ENCODE data around the gene RAD9A.
"Not testable (repeated sequence)": the region's sequence is repeated elsewhere in the genome, so short reads cannot be mapped to it uniquely, and the experiment has no call there.

Gene RAD9A

DNA sequence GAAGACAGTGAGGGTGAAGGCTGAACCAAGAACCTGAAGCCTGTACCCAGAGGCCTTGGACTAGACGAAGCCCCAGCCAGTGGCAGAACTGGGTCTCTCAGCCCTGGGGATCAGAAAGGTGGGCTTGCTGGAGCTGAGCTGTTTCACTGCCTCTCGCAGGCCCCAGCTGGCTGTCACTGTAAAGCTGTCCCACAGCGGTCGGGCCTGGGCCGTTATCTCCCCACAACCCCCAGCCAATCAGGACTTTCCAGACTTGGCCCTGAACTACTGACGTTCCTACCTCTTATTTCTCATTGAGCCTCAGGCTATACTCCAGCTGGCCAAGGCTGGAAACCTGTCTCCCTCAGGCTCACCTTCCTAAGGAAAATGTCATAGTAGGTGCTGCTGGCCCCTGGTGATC, 5.8 kb downstream of the RAD9A start:
- Mint-ChIP-seq H3K4me3 (peak overlapping the region; percentile 33 to 76), H3K27ac (peak overlapping the region; percentile 68 to 96), H3K27me3 (no peaks in the 10 kb centered on the region), H3K9me3 (no peaks in the 10 kb centered on the region), H3K4me1 (peaks cover 70% of the 10 kb centered on the region)
- no peak for ATAC-seq
- DNase-seq: peak in 1 of 2 donors; percentile 7

DNA sequence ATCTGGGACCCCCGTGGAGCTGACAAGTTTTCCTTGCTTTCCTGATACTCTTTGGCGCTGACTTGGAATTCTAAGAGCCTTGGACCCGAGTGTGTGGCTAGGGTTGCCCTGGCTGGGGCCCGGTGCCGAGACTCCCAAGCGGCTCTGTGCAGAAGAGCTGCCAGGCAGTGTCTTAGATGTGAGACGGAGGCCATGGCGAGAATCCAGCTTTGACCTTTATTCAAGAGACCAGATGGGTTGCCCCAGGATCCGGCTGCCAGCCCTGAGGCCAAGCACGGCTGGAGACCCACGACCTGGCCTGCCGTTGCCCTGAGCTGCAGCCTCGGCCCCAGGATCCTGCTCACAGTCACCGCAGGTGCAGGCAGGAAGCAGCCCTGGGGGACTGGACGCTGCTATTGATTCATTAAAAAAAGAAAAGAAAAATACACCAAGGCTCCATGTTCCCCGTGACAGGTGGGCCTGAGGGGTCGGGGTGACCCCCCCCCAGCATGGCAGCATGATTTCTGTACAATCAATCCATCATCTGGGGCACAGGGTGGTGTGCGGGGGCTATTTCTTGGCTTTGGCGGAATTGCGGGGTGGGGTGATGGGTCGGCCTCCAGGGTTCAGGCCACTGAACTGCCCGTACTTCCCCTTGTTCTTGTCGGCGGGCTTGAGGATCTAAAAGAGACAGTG, 6.3 kb downstream of the RAD9A start:
- Mint-ChIP-seq H3K4me3 (peak overlapping the region; percentile 33 to 55), H3K27ac (no peak overlapping the region), H3K27me3 (no peaks in the 10 kb centered on the region), H3K4me1 (peaks cover 70% of the 10 kb centered on the region), H3K9me3 (no peaks in the 10 kb centered on the region)
- ATAC-seq: no peak
- DNase-seq: peak in 1 of 2 donors; percentile 9

DNA sequence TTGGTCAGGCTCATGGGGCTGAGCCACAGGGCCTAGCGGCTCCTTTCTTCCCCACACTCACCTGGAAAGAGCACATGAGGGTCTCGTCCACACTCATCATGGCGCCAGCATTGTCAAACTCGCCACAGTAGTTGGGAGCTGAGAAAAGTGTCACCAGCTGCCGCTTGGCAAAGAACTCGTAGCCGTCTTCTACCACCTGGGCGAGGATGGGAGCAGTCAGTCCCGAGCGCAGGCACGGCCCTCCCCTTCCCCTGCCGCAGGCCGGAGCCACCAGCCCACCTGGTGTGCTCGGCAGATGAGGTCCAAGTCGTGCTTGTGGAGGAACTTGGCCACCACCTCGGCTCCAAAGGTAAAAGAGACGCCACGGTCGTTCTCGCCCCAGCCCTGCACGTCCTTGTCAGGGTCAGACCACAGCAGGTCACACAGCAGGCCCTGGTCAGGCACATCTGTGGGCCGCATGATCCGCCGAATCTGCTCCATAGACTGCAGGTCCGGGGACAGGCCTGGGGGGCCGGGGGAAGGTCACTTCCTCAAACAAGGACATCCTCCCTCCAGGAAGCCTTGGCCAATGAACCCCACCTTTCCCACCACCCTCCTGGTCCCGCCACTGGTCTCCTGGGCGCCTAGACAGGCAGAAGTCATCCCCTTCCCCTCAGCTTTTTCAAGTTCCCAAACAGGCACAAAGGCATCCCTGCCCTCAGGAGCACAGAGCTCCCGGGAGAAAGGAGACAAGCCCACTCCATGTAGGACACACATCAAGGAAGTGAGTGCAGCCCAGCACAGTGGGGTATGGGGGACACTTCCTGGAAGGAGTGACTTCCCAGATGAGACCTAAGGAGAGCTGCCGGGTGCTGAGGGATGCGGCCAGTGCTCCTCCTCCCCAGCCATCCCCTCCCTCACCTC, 7.1 kb downstream of the RAD9A start:
- ATAC-seq: no peak
- peak overlapping the region in 1 of 2 donors; percentile 52 for H3K4me3 Mint-ChIP-seq
- H3K4me1 Mint-ChIP-seq: peaks cover 69% of the 10 kb centered on the region
- no peaks in the 10 kb centered on the region for H3K9me3 Mint-ChIP-seq
- no peak overlapping the region for H3K27ac Mint-ChIP-seq
- peak in 1 of 2 donors; percentile 11 for DNase-seq
- H3K27me3 Mint-ChIP-seq: no peaks in the 10 kb centered on the region

DNA sequence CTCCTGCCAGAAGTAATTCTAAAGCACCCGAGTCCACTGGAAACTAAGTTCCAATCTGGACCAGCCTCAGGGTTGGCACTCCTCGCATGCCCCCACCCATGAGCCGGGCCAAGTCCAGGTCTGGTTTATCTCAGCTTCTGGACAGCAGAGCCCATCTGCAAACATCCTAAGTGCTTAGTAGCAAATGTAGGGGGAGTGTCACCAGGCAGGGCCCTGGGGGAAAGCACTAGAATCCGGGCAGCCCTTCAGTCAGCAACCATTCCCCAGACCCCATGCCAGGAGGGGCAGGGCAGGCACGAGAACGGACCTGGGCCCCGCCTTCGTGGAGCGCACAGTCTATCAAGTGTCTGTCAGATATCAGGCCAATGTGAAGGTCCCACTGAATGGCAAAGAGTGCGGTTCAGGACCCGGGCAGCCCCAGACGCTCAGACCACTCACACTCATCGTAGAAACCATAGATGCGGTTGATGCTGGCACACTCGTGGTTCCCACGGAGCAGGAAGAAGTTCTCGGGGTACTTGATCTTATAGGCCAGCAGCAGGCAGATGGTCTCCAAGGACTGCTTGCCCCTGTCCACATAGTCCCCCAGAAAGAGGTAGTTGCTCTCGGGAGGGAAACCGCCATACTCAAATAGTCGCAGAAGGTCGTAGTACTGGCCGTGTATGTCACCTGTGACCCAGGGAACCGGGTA, 8.6 kb downstream of the RAD9A start:
- ATAC-seq: no peak
- DNase-seq: peak in 1 of 2 donors; percentile 47
- no peaks in the 10 kb centered on the region for H3K9me3 Mint-ChIP-seq
- H3K27me3 Mint-ChIP-seq: no peaks in the 10 kb centered on the region
- peak overlapping the region; percentile 91 to 92 for H3K4me3 Mint-ChIP-seq
- H3K4me1 Mint-ChIP-seq: peaks cover 73% of the 10 kb centered on the region
- peak overlapping the region; percentile 27 to 89 for H3K27ac Mint-ChIP-seq

GRCh38 chr11:67400942-67401494, 9.2 kb downstream of the RAD9A start:
- DNase-seq: peak; percentile 21 to 47
- peak overlapping the region in 1 of 2 donors; percentile 27 for H3K27ac Mint-ChIP-seq
- H3K9me3 Mint-ChIP-seq: no peaks in the 10 kb centered on the region
- H3K27me3 Mint-ChIP-seq: no peaks in the 10 kb centered on the region
- peak overlapping the region; percentile 91 to 92 for H3K4me3 Mint-ChIP-seq
- H3K4me1 Mint-ChIP-seq: peaks cover 78% of the 10 kb centered on the region
- peak; percentile 27 for ATAC-seq

- Mint-ChIP-seq H3K27ac (peak within 1 kb of the TSS; percentile 27 to 89), H3K4me1 (peaks cover 78% of the 10 kb centered on the region), H3K4me3 (peak within 1 kb of the TSS; percentile 92 to 95), H3K9me3 (no peaks in the 10 kb centered on the region), H3K27me3 (no peaks in the 10 kb centered on the region)
- ATAC-seq (peak; percentile 76), DNase-seq (peak; percentile 90 to 95)
Observed at GRCh38 chr11:67401495-67402191, 9.9 kb downstream of the RAD9A start, which contains the start of gene PPP1CA. Gene PPP1CA (minus strand): TSS chr11:67401858. CDS start chr11:67401782, 76 bp downstream.

- ATAC-seq, H3K27me3 Mint-ChIP-seq, H3K9me3 Mint-ChIP-seq: not testable (repeated sequence)
- H3K4me1 Mint-ChIP-seq: peaks cover 78% of the 10 kb centered on the region
- H3K4me3 Mint-ChIP-seq: peak overlapping the region; percentile 64 to 95
- peak in 1 of 2 donors; percentile 9 for DNase-seq
- peak overlapping the region in 1 of 2 donors; percentile 48 for H3K27ac Mint-ChIP-seq
Observed at GRCh38 chr11:67402192-67402839, 10.5 kb downstream of the RAD9A start.

GRCh38 chr11:67403085-67403484, 11.3 kb downstream of the RAD9A start:
- Mint-ChIP-seq H3K4me3 (peak overlapping the region; percentile 95 to 98), H3K4me1 (peaks cover 78% of the 10 kb centered on the region), H3K27ac (peak overlapping the region; percentile 91 to 96)
- not testable (repeated sequence) for H3K9me3 Mint-ChIP-seq, H3K27me3 Mint-ChIP-seq, DNase-seq, ATAC-seq

GRCh38 chr11:67404515-67405195, 12.9 kb downstream of the RAD9A start:
- DNase-seq (peak; percentile 40 to 58), ATAC-seq (no peak)
- H3K9me3 Mint-ChIP-seq: no peaks in the 10 kb centered on the region
- H3K4me1 Mint-ChIP-seq: peaks cover 79% of the 10 kb centered on the region
- H3K27ac Mint-ChIP-seq: peak overlapping the region; percentile 23 to 91
- peak overlapping the region; percentile 95 to 98 for H3K4me3 Mint-ChIP-seq
- no peaks in the 10 kb centered on the region for H3K27me3 Mint-ChIP-seq

GRCh38 chr11:67405196-67405567, 13.4 kb downstream of the RAD9A start:
- ATAC-seq (no peak), DNase-seq (no peak)
- no peaks in the 10 kb centered on the region for H3K27me3 Mint-ChIP-seq
- H3K27ac Mint-ChIP-seq: peak overlapping the region; percentile 33 to 99
- H3K9me3 Mint-ChIP-seq: no peaks in the 10 kb centered on the region
- H3K4me1 Mint-ChIP-seq: peaks cover 79% of the 10 kb centered on the region
- H3K4me3 Mint-ChIP-seq: peak overlapping the region; percentile 95 to 98

- Mint-ChIP-seq H3K4me3 (peak overlapping the region; percentile 95 to 98), H3K9me3 (no peaks in the 10 kb centered on the region), H3K4me1 (peaks cover 79% of the 10 kb centered on the region), H3K27ac (peak overlapping the region; percentile 90 to 99), H3K27me3 (no peaks in the 10 kb centered on the region)
- DNase-seq (no peak), ATAC-seq (no peak)
Observed at GRCh38 chr11:67405688-67406339, 14.0 kb downstream of the RAD9A start.

- Mint-ChIP-seq H3K27me3 (no peaks in the 10 kb centered on the region), H3K9me3 (no peaks in the 10 kb centered on the region), H3K4me1 (peaks cover 86% of the 10 kb centered on the region), H3K4me3 (peak overlapping the region; percentile 95 to 98), H3K27ac (peak overlapping the region; percentile 90 to 99)
- DNase-seq (no peak), ATAC-seq (no peak)
Observed at GRCh38 chr11:67406420-67406968, 14.7 kb downstream of the RAD9A start.

- no peaks in the 10 kb centered on the region for H3K27me3 Mint-ChIP-seq
- H3K4me3 Mint-ChIP-seq: peak overlapping the region; percentile 95 to 98
- DNase-seq (no peak), ATAC-seq (no peak)
- no peaks in the 10 kb centered on the region for H3K9me3 Mint-ChIP-seq
- peak overlapping the region; percentile 74 to 95 for H3K27ac Mint-ChIP-seq
- peaks cover 90% of the 10 kb centered on the region for H3K4me1 Mint-ChIP-seq
Observed at GRCh38 chr11:67406969-67407687, 15.3 kb downstream of the RAD9A start.

Data from stimulated activated naive CD8-positive, alpha-beta T cell treated with anti-CD3 and anti-CD28 coated beads, Interleukin-15, amount 100 ng/mL, for 72 hours (primary cell).